Activated CD4-positive, alpha-beta T cell treated with anti-CD3 and anti-CD28 coated beads, Interleukin-2, amount 50 U/mL, for 1 hour (primary cell): Measurements from ENCODE around the gene SFMBT1.

ENCODE experiments used
- DNase-seq: peaks from one replicate; pipeline ENCODE4 v3.0.0-alpha.2; 2020

The SFMBT1 gene

GRCh38 chr3:52912885-52913731 lies 132.8 kb downstream of the SFMBT1 start:
- DNase-seq = no peak

GRCh38 chr3:52910823-52911222 lies 135.1 kb downstream of the SFMBT1 start:
- no peak for DNase-seq

GRCh38 chr3:52907497-52907896 lies 138.4 kb downstream of the SFMBT1 start:
- no peak for DNase-seq

- DNase-seq = no peak
These were observed 141.3 kb downstream of the SFMBT1 start for GRCh38 chr3:52904552-52904951.

GRCh38 chr3:52904000-52904399 lies 141.9 kb downstream of the SFMBT1 start:
- DNase-seq = no peak

GRCh38 chr3:52897130-52898122 lies 148.4 kb downstream of the SFMBT1 start, which contains the start of gene STIMATE:
STIMATE (minus strand) TSS chr3:52897548; CDS start chr3:52897450, 98 bp downstream.
- peak; percentile 86 for DNase-seq

GRCh38 chr3:52896613-52897012 lies 149.3 kb downstream of the SFMBT1 start:
- DNase-seq = no peak

GRCh38 chr3:52896151-52896550 lies 149.7 kb downstream of the SFMBT1 start:
- no peak for DNase-seq

- no peak for DNase-seq
These were observed 150.5 kb downstream of the SFMBT1 start for GRCh38 chr3:52895418-52895817.

GRCh38 chr3:52894756-52895155 lies 151.1 kb downstream of the SFMBT1 start:
- no peak for DNase-seq

- DNase-seq = no peak
These were observed 152.2 kb downstream of the SFMBT1 start for GRCh38 chr3:52893723-52894122.

- DNase-seq = peak; percentile 33
These were observed 153.1 kb downstream of the SFMBT1 start for GRCh38 chr3:52892625-52893311.

GRCh38 chr3:52892290-52892624 lies 153.6 kb downstream of the SFMBT1 start:
- DNase-seq = no peak

- no peak for DNase-seq
These were observed 154.2 kb downstream of the SFMBT1 start for GRCh38 chr3:52891615-52892081.

GRCh38 chr3:52891164-52891563 lies 154.7 kb downstream of the SFMBT1 start:
- peak; percentile 11 for DNase-seq

- DNase-seq = peak; percentile 19
These were observed 155.1 kb downstream of the SFMBT1 start for GRCh38 chr3:52890735-52891134.

- no peak for DNase-seq
These were observed 156.0 kb downstream of the SFMBT1 start for GRCh38 chr3:52889901-52890300.

- no peak for DNase-seq
These were observed 158.7 kb downstream of the SFMBT1 start for GRCh38 chr3:52887166-52887565.

GRCh38 chr3:52886049-52886730 lies 159.7 kb downstream of the SFMBT1 start:
- no peak for DNase-seq

- no peak for DNase-seq
These were observed 163.5 kb downstream of the SFMBT1 start for GRCh38 chr3:52882377-52882776.

- no peak for DNase-seq
These were observed 164.0 kb downstream of the SFMBT1 start for GRCh38 chr3:52881871-52882270.

- DNase-seq = no peak
These were observed 165.4 kb downstream of the SFMBT1 start for GRCh38 chr3:52880474-52880873.
